HepG2 (cell line): ENCODE measurements around the gene CSNK1G3. TPM values are rescaled to one million over a fixed set of nuclear protein-coding genes. Genes with fewer than 3 reads are reported as not detected.

Experiments
- ARNT2 ChIP-seq: sonication (generic); formaldehyde crosslinking; IDR thresholded peaks from 2 replicates; pipeline ENCODE4 v1.8.0; 2022; ENCODE audit warnings: mild to moderate bottlenecking, low read depth, missing genetic modification reagents, moderate library complexity
- DBP ChIP-seq: sonication (generic); formaldehyde crosslinking; IDR thresholded peaks from 2 replicates; pipeline ENCODE4 v1.4.0; 2020; ENCODE audit warnings: missing genetic modification reagents; ENCODE audit errors: not compliant biosample characterization
- ELF1 ChIP-seq: sonication (generic); formaldehyde crosslinking; IDR thresholded peaks from 2 replicates; pipeline ENCODE4 v1.4.0; 2020; ENCODE audit warnings: missing genetic modification reagents
- ETV5 ChIP-seq: IDR thresholded peaks from 2 replicates; pipeline ENCODE4 v1.6.1; 2018; ENCODE audit warnings: missing biosample characterization, missing genetic modification reagents, inconsistent platforms, borderline replicate concordance
- HDAC2 ChIP-seq: sonication (generic); formaldehyde crosslinking; IDR thresholded peaks from 2 replicates; pipeline ENCODE4 v1.4.0; 2020; ENCODE audit warnings: missing genetic modification reagents
- POLR2AphosphoS2 ChIP-seq: IDR thresholded peaks from 2 replicates; pipeline ENCODE4 v1.6.1; 2011; ENCODE audit warnings: low read depth, low read length, improper control_type of control experiment
- RFXAP ChIP-seq: sonication (generic); formaldehyde crosslinking; IDR thresholded peaks from 2 replicates; pipeline ENCODE4 v1.4.0; 2020; ENCODE audit warnings: missing genetic modification reagents, borderline replicate concordance
- TERF1 ChIP-seq: sonication (generic); formaldehyde crosslinking; IDR thresholded peaks from 2 replicates; pipeline ENCODE4 v1.8.0; 2022; ENCODE audit warnings: mild to moderate bottlenecking, missing genetic modification reagents, moderate library complexity
- ZBTB49 ChIP-seq: sonication (generic); formaldehyde crosslinking; IDR thresholded peaks from 2 replicates; pipeline ENCODE4 v1.4.0; 2020; ENCODE audit warnings: missing genetic modification reagents, borderline replicate concordance
- ZNF484 ChIP-seq: sonication (generic); formaldehyde crosslinking; IDR thresholded peaks from 2 replicates; pipeline ENCODE4 v1.5.1; 2020; ENCODE audit warnings: mild to moderate bottlenecking, low read depth, missing genetic modification reagents, borderline replicate concordance
- ZNF597 ChIP-seq: sonication (generic); formaldehyde crosslinking; IDR thresholded peaks from 2 replicates; pipeline ENCODE4 v1.5.0; 2020; ENCODE audit warnings: missing genetic modification reagents
- ZNF674 ChIP-seq: sonication (generic); formaldehyde crosslinking; IDR thresholded peaks from 2 replicates; pipeline ENCODE4 v1.5.0; 2020; ENCODE audit warnings: low read depth, mild to moderate bottlenecking, missing genetic modification reagents
- ZSCAN29 ChIP-seq: sonication (generic); formaldehyde crosslinking; conservative IDR thresholded peaks from 2 replicates; pipeline ENCODE4 v1.4.0; 2020; ENCODE audit warnings: mild to moderate bottlenecking, missing genetic modification reagents
- polyA plus RNA-seq, 8 experiments: library from polyadenylated mRNA; depleted of rRNA in 3 of 8; stranded (reverse) in 7 of 8; unstranded in 1 of 8; fragments of >200 nt; fragmentation: Illumina TruSeq in 4 of 8; extraction: Trizol in 4 of 8; gene quantifications; 2 replicates each; pipeline versions ENCODE4 v1.2.1 to v1.2.3, GENCODE V29; 2011 to 2016; ENCODE audit warnings: low read depth in 4 of 8, missing spikeins in 1 of 8, mixed read lengths in 1 of 8; ENCODE audit not compliant: insufficient read depth in 1 of 8
- total RNA-seq, 5 experiments: library from RNA; depleted of rRNA; stranded (reverse); fragments of >200 nt; fragmentation: Illumina TruSeq; extraction: Trizol; gene quantifications; 2 replicates each; pipeline ENCODE4 v1.2.3, GENCODE V29; 2016; ENCODE audit warnings: low read depth in 1 of 5

The CSNK1G3 gene
- total and polyA plus RNA-seq, 2 of the 13 experiments (the other 11 are each of a cell fraction or from before 2014, with no cell fraction given), result 11.3 to 31.5 TPM

- TF ChIP-seq POLR2AphosphoS2 (no peak), ZSCAN29 (no peak), ZNF674 (CRISPR knock-in tag) (no peak), DBP (CRISPR knock-in tag) (no peak), ELF1 (CRISPR knock-in tag) (no peak), ZNF484 (CRISPR knock-in tag) (no peak), ARNT2 (no peak), HDAC2 (CRISPR knock-in tag) (no peak), ETV5 (CRISPR knock-in tag) (no peak), RFXAP (CRISPR knock-in tag) (no peak), ZNF597 (CRISPR knock-in tag) (no peak), TERF1 (CRISPR knock-in tag) (no peak), ZBTB49 (CRISPR knock-in tag) (no peak)
Observed at GRCh38 chr5:123528878-123529277, 16.9 kb downstream of the CSNK1G3 start (continued).
